GM12874 (cell line): ENCODE measurements around the gene EXOC3L2.

ENCODE experiments used
- CTCF ChIP-seq: IDR thresholded peaks from 2 replicates; pipeline ENCODE4 v1.5.1; 2011; ENCODE audit warnings: low read depth, mild to moderate bottlenecking, control low read depth, low read length, moderate library complexity; ENCODE audit not compliant: insufficient read depth

EXOC3L2 gene

GRCh38 chr19:45168767-45169351, 76.3 kb downstream of the EXOC3L2 start:
- no peak for TF ChIP-seq CTCF

GRCh38 chr19:45166723-45167252, 78.4 kb downstream of the EXOC3L2 start:
- TF ChIP-seq CTCF, result no peak

- TF ChIP-seq CTCF, result no peak
Observed at GRCh38 chr19:45164577-45165335, 80.5 kb downstream of the EXOC3L2 start.

GRCh38 chr19:45163751-45164460, 81.3 kb downstream of the EXOC3L2 start:
- TF ChIP-seq CTCF, result no peak

- no peak for TF ChIP-seq CTCF
Observed at GRCh38 chr19:45163156-45163555, 82.1 kb downstream of the EXOC3L2 start.

GRCh38 chr19:45162608-45163143, 82.5 kb downstream of the EXOC3L2 start:
- TF ChIP-seq CTCF, result no peak
